PC-3 (cell line): Measurements from ENCODE around the gene DCAF15.

Source experiments
- EZH2 ChIP-seq: fragments of 300-600 bp; sonication (generic); IDR thresholded peaks from one replicate; pipeline ENCODE4 v1.6.1; 2017; ENCODE audit warnings: antibody characterized with exemption, mild to moderate bottlenecking, low read length; ENCODE audit not compliant: unreplicated experiment
- TF ChIP-seq, protein P1 (sequence below): fragments of 300-600 bp; sonication (generic); conservative IDR thresholded peaks from 2 replicates; pipeline ENCODE4 v1.5.1; 2017; ENCODE audit warnings: antibody characterized with exemption, low read depth, mild to moderate bottlenecking, low read length

DNA sequence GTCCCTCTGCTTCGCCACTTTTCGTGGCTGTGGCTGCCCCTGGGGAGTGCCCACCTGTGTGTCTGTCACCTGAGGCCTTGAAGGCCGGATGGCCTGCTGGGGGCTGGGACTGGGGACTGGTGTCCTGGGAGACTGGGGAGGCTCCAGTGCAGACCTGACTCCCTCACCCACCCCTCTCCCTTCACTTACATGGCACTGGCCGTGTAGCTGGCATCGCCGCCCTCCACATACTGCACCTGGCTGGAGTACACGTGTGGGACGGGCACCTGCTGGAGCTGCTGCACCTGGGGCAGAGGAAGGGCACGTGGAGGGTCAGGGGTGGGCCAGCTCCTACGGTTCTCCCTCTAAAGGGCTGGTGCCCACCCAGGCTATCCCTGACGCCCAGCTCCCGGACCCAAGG, 25.5 kb downstream of the DCAF15 start:
- TF ChIP-seq, protein P1, sequence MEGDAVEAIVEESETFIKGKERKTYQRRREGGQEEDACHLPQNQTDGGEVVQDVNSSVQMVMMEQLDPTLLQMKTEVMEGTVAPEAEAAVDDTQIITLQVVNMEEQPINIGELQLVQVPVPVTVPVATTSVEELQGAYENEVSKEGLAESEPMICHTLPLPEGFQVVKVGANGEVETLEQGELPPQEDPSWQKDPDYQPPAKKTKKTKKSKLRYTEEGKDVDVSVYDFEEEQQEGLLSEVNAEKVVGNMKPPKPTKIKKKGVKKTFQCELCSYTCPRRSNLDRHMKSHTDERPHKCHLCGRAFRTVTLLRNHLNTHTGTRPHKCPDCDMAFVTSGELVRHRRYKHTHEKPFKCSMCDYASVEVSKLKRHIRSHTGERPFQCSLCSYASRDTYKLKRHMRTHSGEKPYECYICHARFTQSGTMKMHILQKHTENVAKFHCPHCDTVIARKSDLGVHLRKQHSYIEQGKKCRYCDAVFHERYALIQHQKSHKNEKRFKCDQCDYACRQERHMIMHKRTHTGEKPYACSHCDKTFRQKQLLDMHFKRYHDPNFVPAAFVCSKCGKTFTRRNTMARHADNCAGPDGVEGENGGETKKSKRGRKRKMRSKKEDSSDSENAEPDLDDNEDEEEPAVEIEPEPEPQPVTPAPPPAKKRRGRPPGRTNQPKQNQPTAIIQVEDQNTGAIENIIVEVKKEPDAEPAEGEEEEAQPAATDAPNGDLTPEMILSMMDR, result no peak
- no peak for TF ChIP-seq EZH2
